GM21381 (cell line): ENCODE measurements around the gene CHAT.

Experiments
- ATAC-seq: cut with Tn5 transposase; IDR thresholded peaks from one replicate; pipeline ENCODE4 v1.9.1; 2021; ENCODE audit warnings: mild to moderate bottlenecking, moderate library complexity; ENCODE audit not compliant: unreplicated experiment

CHAT gene

GRCh38 chr10:49651039-49651835, 37.4 kb downstream of the CHAT start:
- ATAC-seq: no peak

GRCh38 chr10:49651917-49652316, 38.1 kb downstream of the CHAT start:
- ATAC-seq: no peak

GRCh38 chr10:49652421-49653272, 38.8 kb downstream of the CHAT start:
- ATAC-seq: no peak

GRCh38 chr10:49653273-49653929, 39.6 kb downstream of the CHAT start:
- no peak for ATAC-seq

GRCh38 chr10:49654036-49654693, 40.3 kb downstream of the CHAT start:
- ATAC-seq: no peak

- ATAC-seq: no peak
Observed at GRCh38 chr10:49655099-49655498, 41.3 kb downstream of the CHAT start.

- no peak for ATAC-seq
Observed at GRCh38 chr10:49656845-49657493, 43.1 kb downstream of the CHAT start.

GRCh38 chr10:49657606-49658005, 43.8 kb downstream of the CHAT start:
- ATAC-seq: no peak

- no peak for ATAC-seq
Observed at GRCh38 chr10:49661140-49661856, 47.5 kb downstream of the CHAT start.

- ATAC-seq: no peak
Observed at GRCh38 chr10:49662169-49662830, 48.5 kb downstream of the CHAT start.

- no peak for ATAC-seq
Observed at GRCh38 chr10:49663596-49663995, 49.8 kb downstream of the CHAT start.

GRCh38 chr10:49664006-49664841, 50.4 kb downstream of the CHAT start:
- no peak for ATAC-seq

- no peak for ATAC-seq
Observed at GRCh38 chr10:49664842-49665355, 51.1 kb downstream of the CHAT start.

GRCh38 chr10:49666054-49666615, 52.3 kb downstream of the CHAT start:
- no peak for ATAC-seq

- no peak for ATAC-seq
Observed at GRCh38 chr10:49666685-49667084, 52.8 kb downstream of the CHAT start.

GRCh38 chr10:49667991-49668390, 54.2 kb downstream of the CHAT start:
- no peak for ATAC-seq

GRCh38 chr10:49668684-49669083, 54.8 kb downstream of the CHAT start:
- ATAC-seq: no peak
